ENCODE results near the gene RAB3IL1. TPM values are rescaled to one million over a fixed set of nuclear protein-coding genes. Genes with fewer than 3 reads are reported as not detected.
"Not testable (repeated sequence)": the region's sequence is repeated elsewhere in the genome, so short reads cannot be mapped to it uniquely, and the experiment has no call there.

RAB3IL1 gene
- total RNA-seq, 2 experiments from 2014 or later = not detected

GRCh38 chr11:61956191-61957020 is 39.0 kb upstream of the RAB3IL1 start:
- TF ChIP-seq CTCF (IDR thresholded peaks at IDR 0.05) = no peak
- ChIA-PET POLR2A (no interaction called here), CTCF (no interaction called here)
- H3K4me3 Mint-ChIP-seq = peak overlapping the region; percentile 41
- no peak overlapping the region for H3K27ac Mint-ChIP-seq
- no peak for ATAC-seq
- intact Hi-C loops (cut with micrococcal nuclease) = no loop called here
- H3K4me1 Mint-ChIP-seq (ENCODE audit: low read depth) = peaks cover 2% of the 10 kb centered on the region
- H3K36me3 Mint-ChIP-seq (ENCODE audit: low read depth) = no peaks in the 10 kb centered on the region
- peaks cover 27% of the 10 kb centered on the region for H3K27me3 Mint-ChIP-seq
- no peaks in the 10 kb centered on the region for H3K9me3 Mint-ChIP-seq
- DNase-seq = no peak

GRCh38 chr11:61955422-61956135 is 38.2 kb upstream of the RAB3IL1 start:
- Mint-ChIP-seq H3K4me3 (peak overlapping the region; percentile 41), H3K27me3 (peaks cover 27% of the 10 kb centered on the region), H3K4me1 (ENCODE audit: low read depth) (peaks cover 2% of the 10 kb centered on the region), H3K36me3 (ENCODE audit: low read depth) (no peaks in the 10 kb centered on the region), H3K27ac (no peak overlapping the region), H3K9me3 (no peaks in the 10 kb centered on the region)
- ATAC-seq (peak; percentile 73), DNase-seq (peak; percentile 57)
- ChIA-PET POLR2A (interaction anchor here (1.1 kb wide), 1 partner anchor 10 kb away, joined by 4 read pairs; no protein-coding TSS in a partner anchor), CTCF (interaction anchor here (1.4 to 11.9 kb wide), 2 partner anchors 56 to 126 kb away, joined by 7 to 215 read pairs; no protein-coding TSS in a partner anchor)
- no peak for TF ChIP-seq CTCF (IDR thresholded peaks at IDR 0.05)
- intact Hi-C loops (cut with micrococcal nuclease) = no loop called here

GRCh38 chr11:61954851-61955421 is 37.6 kb upstream of the RAB3IL1 start:
- Mint-ChIP-seq H3K9me3 (no peaks in the 10 kb centered on the region), H3K4me3 (no peak overlapping the region), H3K36me3 (ENCODE audit: low read depth) (no peaks in the 10 kb centered on the region), H3K27ac (no peak overlapping the region), H3K27me3 (peaks cover 27% of the 10 kb centered on the region), H3K4me1 (ENCODE audit: low read depth) (peaks cover 2% of the 10 kb centered on the region)
- DNase-seq = no peak
- intact Hi-C loops (cut with micrococcal nuclease) = no loop called here
- ChIA-PET CTCF (interaction anchor here (1.4 to 11.9 kb wide), 2 partner anchors 55 to 127 kb away, joined by 7 to 215 read pairs; no protein-coding TSS in a partner anchor), POLR2A (interaction anchor here (0.7 to 1.1 kb wide), 2 partner anchors 11 to 114 kb away, joined by 3 to 4 read pairs; no protein-coding TSS in a partner anchor)
- no peak for TF ChIP-seq CTCF (IDR thresholded peaks at IDR 0.05)
- peak; percentile 15 for ATAC-seq

- H3K27ac Mint-ChIP-seq = no peak overlapping the region
- intact Hi-C loops (cut with micrococcal nuclease) = no loop called here
- no peak overlapping the region for H3K4me3 Mint-ChIP-seq
- no peak for ATAC-seq
- H3K9me3 Mint-ChIP-seq = no peaks in the 10 kb centered on the region
- POLR2A ChIA-PET = interaction anchor here (0.7 to 1.1 kb wide), 2 partner anchors 11 to 115 kb away, joined by 3 to 4 read pairs; no protein-coding TSS in a partner anchor
- H3K4me1 Mint-ChIP-seq (ENCODE audit: low read depth) = peaks cover 8% of the 10 kb centered on the region
- peaks cover 27% of the 10 kb centered on the region for H3K27me3 Mint-ChIP-seq
- CTCF ChIA-PET = interaction anchor here (1.4 to 11.9 kb wide), 2 partner anchors 54 to 127 kb away, joined by 7 to 215 read pairs; no protein-coding TSS in a partner anchor
- TF ChIP-seq CTCF (IDR thresholded peaks at IDR 0.05) = no peak
- no peaks in the 10 kb centered on the region for H3K36me3 Mint-ChIP-seq (ENCODE audit: low read depth)
- DNase-seq = no peak
Measured at GRCh38 chr11:61954106-61954850, 36.9 kb upstream of the RAB3IL1 start.

- DNase-seq; H3K9me3 Mint-ChIP-seq; H3K4me3 Mint-ChIP-seq; ATAC-seq; H3K27ac Mint-ChIP-seq; H3K36me3 Mint-ChIP-seq (ENCODE audit: low read depth); intact Hi-C loops (cut with micrococcal nuclease); H3K4me1 Mint-ChIP-seq (ENCODE audit: low read depth): not testable (repeated sequence)
- ChIA-PET CTCF (interaction anchor here (11.9 kb wide), 1 partner anchor 54 kb away, joined by 215 read pairs; no protein-coding TSS in a partner anchor), POLR2A (interaction anchor here (1.6 kb wide), 1 partner anchor 17 kb away, joined by 3 read pairs; no protein-coding TSS in a partner anchor)
- peaks cover 27% of the 10 kb centered on the region for H3K27me3 Mint-ChIP-seq
Measured at GRCh38 chr11:61953632-61954031, 36.3 kb upstream of the RAB3IL1 start.
